Fibroblast of lung (primary cell): ENCODE measurements around the gene WDR86.

ENCODE experiments used
- EZH2 ChIP-seq: IDR thresholded peaks from 2 replicates; pipeline ENCODE4 v1.5.1; 2012; ENCODE audit warnings: low read length, control low read depth, mild to moderate bottlenecking; ENCODE audit errors: missing control alignments
- TF ChIP-seq, protein P1 (sequence below), 2 donors: IDR thresholded peaks in 1 of 2; conservative IDR thresholded peaks in 1 of 2; 1 replicate in 1 of 2; 2 replicates in 1 of 2; pipeline ENCODE4 v1.5.1; 2011 to 2012; ENCODE audit warnings: low read length in 2 of 2, control low read depth in 1 of 2, inconsistent platforms in 1 of 2, low read depth in 1 of 2, mild to moderate bottlenecking in 1 of 2

DNA sequence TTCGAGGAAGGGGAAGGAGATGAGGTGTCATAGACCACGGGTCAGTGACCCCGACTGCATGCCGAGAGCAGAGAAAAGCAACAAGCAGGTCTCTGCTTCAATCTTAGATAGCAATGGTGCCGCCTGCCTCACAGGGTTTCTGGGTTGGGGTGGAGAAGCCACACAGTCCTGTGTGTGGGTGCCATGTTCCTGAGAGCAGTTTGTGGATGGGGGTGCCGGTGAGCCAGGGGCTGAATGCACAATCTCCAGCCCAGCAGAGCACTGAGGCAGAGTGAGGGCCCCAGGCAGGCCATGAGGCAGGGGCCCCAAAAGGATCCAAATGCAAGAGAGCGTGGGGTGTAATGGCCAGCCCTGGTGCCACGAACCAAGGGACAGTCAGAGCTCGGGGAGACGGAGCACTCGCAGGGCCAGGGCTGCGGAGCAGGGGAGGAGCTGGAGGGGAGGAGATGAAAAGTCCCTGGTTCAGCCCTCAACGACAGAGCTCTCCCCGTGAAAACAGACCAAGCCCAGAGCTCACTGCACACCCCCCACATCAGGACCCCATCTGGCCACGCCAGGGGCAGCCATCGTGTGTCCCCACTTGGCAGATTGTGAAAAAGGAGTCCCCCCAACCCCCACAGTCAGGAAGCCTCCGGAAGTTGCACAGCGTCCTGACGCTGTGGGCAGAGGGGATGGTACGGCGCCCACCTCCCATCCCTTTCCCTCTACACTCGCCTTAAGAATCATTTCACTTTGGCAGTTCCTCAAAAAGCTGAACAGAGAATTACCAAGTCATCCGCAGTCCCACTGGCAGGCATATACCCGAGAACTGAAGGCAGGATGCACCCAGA, 19.9 kb downstream of the WDR86 start:
- TF ChIP-seq, protein P1, sequence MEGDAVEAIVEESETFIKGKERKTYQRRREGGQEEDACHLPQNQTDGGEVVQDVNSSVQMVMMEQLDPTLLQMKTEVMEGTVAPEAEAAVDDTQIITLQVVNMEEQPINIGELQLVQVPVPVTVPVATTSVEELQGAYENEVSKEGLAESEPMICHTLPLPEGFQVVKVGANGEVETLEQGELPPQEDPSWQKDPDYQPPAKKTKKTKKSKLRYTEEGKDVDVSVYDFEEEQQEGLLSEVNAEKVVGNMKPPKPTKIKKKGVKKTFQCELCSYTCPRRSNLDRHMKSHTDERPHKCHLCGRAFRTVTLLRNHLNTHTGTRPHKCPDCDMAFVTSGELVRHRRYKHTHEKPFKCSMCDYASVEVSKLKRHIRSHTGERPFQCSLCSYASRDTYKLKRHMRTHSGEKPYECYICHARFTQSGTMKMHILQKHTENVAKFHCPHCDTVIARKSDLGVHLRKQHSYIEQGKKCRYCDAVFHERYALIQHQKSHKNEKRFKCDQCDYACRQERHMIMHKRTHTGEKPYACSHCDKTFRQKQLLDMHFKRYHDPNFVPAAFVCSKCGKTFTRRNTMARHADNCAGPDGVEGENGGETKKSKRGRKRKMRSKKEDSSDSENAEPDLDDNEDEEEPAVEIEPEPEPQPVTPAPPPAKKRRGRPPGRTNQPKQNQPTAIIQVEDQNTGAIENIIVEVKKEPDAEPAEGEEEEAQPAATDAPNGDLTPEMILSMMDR (conservative IDR thresholded peaks at IDR 0.05 in 1 of 2, IDR thresholded peaks at IDR 0.05 in 1 of 2; ENCODE audit: low read depth in 1 of 2, low read length in 2 of 2): no peak
- TF ChIP-seq EZH2: no peak
